Anterior cingulate cortex (tissue), 58 donors: Measurements from ENCODE around the gene HOMER2.
"Not testable (repeated sequence)": the region's sequence is repeated elsewhere in the genome, so short reads cannot be mapped to it uniquely, and the experiment has no call there.

Experiments used
- DNase-seq, 58 donors: peaks; one replicate each; lab custom pipeline; 2025; lab: John Stamatoyannopoulos, UW

The HOMER2 gene

DNA sequence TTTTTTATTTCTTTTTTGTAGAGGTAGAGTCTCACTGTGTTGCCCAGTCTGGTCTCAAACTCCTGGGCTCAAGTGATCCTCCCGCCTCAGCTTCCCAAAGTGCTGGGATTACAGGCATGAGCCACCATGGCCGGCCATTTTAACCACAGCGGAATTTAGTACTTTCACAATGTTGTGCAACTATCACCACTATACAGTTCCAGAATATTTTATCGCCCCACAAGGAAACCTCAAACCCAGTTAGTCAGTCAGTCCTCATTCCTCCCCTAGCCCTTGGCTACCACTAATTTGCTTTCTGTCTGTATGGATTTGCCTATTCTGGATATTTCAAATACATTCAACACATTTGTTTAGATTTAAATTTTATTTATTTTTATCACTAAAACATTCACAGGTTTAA, 15.5 kb upstream of the HOMER2 start:
- no peak for DNase-seq

DNA sequence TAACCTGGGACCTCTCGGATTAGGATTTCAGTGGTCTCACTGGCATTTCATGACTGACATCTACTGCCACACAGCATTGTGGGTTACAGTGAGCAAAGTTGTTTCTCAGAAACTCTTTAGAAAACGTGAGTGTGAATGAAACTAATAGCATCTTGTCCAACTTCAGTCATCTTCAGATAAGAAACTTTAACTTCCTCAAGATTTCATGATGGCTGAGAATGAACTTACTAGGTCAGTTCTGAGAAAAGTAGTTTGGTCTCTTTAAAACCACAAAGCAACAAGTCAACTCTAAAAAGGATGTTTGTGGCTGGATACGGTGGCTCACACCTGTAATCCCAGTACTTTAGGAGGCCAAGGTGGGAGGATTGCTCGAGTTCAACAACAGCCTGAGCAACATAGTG, 14.2 kb upstream of the HOMER2 start:
- no peak for DNase-seq

DNA sequence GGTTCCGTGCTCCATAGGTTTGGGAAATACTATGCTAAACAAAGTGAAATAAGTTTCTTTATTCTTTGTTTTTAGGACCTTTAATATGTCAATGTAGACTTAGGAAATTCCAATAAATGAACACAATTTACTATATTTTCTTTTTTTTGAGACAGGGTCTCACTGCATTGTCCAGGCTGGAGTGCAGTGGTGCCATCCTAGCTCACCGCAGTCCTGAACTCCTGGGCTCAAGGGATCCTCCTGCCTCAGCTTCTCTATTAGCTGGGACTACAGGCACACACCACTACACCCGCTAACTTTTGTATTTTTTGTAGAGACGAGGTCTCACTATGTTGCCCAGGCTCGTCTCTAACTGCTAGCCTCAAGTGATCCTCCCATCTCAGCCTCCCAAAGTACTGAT, 12.4 kb upstream of the HOMER2 start:
- DNase-seq: no peak

DNA sequence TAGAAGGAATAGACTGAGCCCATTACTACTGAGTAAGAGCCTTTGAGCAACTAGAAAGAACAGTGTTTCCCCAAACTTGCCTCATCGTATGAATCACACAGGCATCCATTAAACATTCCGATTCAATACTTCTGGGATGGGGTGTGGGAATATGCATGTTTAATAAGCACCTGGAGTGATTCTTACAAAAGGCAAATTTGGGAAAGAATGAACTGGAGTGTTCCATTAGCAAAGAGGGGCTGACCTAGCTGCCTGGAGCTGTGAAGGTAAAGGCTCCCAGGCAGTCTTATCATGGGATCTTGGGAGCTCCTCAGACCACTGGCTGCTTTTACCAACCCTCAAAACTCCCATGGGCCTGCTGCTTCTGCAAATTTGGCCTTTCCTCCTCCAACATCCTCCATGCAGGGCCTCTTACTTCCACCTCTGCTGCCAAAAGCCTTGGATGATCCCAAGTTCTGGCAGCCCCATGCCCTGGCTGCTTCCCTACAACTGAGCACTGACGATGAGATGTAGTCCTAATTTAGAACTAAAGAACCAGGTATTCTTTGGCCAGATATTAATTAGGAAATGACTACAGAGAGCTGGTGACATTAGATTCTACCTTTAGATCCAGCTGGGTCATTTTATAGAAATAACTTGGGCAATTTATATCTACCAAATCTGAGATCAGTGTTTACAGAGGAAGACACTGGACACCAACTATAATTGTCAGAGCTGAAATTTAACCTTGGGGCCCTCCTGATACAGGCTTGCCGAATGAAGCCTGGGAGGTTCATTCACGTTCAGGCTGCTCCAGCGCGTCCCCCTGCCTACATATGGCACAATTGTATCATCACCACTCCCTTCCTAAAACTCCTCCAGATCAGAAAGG, 11.2 kb upstream of the HOMER2 start:
- DNase-seq: no peak

DNA sequence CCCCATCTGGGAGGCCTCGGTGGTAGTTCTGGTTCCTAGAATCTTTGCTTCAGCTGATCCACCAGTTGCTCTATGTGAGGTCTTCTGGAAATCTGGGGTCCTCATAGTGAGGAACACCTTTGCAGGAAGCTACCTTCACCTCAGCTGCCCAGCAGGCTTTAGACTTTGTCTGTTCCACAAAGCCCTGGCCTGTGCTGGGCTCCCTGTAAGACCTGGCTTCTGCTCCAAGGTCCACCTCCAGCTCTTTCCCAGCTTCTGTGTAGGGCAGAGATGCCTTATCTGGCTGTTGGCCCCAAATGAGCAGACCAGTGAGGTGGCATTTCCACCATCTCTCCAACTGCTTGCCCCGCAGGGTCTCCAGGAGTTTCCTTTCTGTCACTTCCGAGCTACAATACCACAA, 8.2 kb upstream of the HOMER2 start:
- DNase-seq: no peak

DNA sequence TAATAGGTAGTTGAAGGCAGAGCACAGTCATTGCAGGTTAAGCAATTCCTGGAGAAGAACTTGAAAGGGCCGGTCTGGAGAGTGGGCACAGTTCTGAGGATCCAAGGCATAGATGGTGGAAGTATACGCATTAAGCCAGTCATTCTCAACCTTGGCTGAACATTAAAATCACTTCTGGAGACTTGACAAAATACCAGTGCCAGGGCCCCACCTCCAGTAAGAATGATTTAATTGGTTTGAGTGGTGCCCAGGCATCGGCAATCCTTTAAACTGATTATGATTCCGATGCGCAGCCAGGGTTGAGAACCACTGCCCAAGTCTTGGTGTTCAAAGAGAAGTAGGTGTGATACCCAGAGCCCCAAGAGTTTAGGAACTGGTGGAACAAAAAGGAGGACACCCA, 6.9 kb upstream of the HOMER2 start:
- no peak for DNase-seq

DNA sequence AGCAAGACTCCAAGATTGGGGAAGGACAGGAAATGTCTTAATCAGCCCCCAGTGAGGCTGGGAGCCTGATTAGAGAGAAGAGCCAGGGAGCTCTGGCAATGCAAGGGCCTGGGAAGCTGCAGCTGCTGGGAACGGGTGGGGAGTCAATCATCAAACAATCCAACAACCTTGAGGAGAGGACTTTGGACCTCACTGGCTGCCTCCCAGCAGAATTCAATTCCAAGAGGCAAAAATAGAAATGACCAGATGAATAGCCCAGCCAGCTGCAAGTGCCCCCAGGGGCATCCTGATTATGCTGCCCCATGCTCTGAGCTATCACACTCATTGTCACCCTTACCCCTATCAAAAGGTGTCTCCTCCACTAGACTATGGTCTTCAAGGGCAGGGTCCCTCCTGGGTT, 6.1 kb upstream of the HOMER2 start:
- no peak for DNase-seq

DNA sequence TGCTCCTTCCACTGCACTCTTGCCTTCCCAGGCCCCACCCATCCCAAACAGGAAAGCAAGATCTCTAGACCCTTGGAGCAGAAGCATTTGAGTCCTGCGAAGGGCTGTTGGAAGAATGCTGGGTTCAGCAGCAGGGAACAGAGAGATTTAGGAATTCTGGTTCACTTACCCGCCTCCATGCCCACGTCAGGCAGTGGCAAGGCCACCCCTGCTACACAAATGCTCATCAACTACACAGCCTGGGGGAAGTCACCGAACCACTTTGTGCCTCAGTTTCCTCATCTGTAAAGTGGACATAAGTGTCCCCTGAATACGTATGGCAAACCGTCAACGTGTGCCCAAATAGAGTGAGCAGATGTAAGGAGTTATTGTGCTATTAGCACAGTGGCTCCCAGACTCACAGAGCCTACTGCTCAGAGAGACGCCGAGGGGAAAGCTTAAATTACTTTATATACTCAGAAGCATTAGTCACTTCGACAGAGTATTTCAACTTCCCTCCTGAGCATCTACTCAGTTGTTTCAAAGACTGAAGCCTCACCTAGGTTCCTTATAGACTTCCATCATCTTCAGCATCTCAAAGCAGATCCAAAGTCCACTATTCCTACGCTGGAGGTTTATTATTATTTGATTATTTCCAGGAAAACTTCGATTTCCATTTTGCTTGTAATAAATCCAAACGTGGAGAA, 905 bp downstream of the HOMER2 start:
- no peak for DNase-seq

DNA sequence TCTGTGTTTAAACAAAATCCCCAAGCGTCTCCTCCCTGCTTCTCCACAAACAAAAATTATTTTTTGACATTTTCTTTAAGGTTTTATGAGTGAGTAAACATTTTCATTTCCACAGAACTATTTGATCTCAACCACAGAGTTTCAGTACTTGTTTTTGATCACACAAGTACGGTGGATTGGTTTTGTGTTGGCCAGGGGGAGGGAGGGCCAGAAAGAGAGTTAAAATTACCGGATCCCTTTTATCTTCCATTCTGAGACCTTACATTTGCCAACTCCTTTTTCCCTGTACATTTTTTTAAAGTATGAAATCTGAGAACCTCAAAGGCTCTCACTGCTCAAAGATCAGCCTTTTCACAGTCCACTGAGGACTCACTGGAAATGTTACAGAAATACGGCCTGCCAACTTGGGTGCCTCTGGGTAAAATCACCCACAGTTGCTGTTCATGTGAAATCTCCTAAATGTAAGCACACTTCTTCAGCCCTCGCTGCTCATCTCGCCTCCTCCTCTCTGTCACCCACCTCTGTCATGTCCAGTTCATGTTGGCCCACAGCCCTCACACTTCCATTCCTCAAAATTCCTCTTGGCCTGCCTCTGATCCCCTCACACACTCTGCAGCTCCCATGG, 1.7 kb downstream of the HOMER2 start:
- peak in 1 of 58 donors; percentile 9 for DNase-seq

DNA sequence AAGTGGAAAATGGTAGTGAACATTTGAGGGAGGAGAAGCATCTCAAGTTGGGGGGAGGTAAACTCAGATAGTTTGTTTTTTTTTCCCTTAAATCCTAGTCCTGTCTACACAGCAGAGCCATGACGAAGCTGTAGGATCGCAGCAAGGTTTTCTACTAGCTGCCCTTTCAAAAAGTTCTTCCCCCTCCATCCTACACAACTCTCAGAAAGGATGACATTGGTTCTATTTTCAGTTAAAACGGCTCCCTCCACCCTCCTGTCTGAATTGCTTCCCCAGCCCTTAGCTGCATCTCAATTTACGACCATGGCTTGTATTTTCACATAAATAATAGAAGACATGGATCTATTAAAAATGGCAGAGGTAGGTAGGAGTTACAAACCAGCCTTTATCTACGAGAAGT, 2.2 kb downstream of the HOMER2 start:
- no peak for DNase-seq

DNA sequence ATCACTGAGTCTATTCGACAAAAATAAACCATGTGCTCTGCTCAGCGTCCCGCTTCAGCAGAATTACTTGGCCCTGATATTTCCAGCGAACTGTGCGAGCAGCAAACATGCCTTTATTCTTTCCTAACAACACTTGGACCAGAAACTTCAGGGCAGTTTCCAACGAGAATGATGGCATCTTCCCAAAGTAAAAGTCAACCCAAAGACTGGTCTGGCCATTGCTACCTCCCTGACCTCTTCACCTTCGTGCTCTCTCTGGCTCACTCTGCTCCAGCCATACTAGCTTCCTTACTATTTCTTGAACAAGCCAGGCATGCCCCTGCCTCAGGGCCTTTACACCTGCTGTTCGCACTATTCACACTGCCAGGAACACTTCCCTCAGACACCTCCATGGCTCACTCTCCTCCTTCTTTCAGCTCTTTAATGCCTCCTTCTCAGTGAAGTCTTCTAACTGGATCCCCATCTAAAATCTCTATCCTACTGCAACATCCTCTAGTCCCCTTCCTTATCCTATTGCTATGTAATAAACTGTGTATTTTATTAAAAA, 6.3 kb downstream of the HOMER2 start:
- no peak for DNase-seq

DNA sequence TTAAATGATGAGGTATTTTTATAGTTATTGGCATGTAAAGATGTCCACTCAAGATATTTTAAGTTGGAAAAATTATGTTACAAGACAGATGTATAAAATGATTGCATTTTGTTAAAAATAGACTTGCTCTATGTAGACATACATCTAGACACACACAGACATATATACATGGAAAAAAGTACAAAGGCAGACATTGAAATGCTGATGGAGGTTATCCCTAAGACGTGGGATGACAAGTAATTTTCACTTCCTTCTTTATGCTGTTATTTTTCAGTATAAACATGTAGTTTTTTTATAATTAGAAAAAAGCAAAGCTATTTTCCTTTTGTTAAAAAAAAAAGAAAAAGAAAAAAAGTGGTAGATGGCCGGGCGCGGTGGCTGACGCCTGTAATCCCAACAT, 7.2 kb downstream of the HOMER2 start:
- DNase-seq: no peak

DNA sequence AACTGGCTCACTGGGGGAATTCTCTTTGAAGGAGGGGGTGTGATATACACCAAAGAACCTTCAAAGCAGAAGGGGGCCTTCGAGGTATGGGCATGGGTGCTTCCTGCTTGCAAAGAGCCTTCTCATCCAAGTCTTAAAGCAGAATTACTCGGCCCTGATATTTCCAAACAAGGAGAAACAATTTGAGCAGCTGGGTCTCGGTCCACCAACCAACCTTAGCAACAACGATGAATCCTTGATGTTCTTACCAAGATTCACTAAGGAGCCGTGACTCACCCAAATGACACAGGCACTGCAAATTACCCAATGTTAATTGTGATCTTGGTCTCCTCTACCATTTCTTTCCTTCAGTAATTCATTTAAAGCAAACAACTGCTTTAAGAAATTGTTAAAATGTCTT, 7.7 kb downstream of the HOMER2 start:
- peak in 1 of 58 donors; percentile 17 for DNase-seq

DNA sequence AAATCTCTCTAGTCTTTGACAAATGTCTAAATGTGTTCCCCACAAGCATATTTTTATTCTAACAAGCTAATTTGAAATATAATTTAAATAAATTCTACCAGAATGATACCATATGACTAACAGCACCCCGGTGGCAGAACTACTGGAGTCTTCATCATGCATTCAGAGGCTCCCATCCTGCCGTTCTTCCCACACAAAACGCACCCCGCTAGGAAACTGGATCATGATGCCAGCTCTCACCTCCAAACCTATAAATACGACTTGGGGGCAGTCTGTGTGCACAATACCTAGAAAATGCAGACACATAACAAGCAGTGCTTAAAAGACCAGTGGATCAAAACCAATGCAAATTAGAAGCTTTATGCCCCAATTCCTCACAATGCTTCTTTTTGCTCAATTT, 8.5 kb downstream of the HOMER2 start:
- DNase-seq: peak in 9 of 58 donors; percentile 6 to 54 (median 23)

DNA sequence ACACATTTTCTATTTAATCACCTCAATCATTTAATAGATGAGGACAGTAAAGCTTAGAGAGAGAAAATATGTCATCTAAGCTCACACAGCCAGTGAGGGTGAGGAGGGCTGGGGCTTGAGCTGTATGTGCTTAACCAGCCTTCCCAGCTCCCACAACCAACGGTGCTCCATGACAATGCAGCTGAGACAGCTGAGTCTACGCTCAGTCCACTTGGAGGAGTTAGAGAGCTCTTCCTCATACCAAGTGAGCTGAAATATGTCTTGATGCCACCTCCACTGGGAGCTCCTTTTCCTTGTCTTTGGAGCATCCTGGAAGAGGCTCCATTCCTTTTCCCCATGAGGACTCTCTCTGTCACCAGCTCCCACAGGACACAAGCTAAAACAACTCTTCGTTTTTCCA, 9.3 kb downstream of the HOMER2 start:
- no peak for DNase-seq

DNA sequence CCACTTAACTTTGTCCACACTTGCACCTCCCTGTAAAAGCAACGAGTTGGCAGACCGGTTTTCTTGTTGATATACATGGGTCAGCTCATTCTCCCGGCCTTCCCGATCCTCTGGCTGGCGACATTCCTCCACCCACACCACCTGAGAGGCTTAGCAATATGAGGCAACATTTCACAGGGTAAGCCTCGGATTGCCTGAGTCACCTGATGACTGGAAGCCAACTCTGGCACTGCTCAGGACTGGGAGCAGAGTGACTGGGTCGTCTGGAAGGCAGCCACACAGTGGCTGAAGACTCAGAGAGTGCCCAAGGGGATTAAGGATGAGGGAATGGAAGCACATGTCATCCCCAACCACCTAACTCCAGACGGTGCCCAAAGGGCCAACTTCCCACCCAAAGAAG, 9.8 kb downstream of the HOMER2 start:
- DNase-seq: peak in 1 of 58 donors; percentile 11

DNA sequence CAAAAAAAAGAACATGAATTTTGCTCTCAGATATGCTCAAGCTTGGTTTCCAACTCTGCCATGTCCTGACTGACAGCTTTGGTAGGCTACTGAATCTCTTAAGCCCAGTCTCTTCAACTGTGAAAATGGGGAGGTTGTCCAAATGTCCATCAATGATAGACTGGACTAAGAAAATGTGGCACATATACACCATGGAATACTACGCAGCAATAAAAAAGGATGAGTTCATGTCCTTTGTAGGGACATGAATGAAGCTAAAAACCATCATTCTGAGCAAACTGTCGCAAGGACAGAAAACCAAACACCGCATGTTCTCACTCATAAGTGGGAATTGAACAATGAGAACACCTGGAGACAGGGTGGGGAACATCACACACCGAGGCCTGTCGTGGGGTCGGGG, 12.8 kb downstream of the HOMER2 start:
- not testable (repeated sequence) for DNase-seq

DNA sequence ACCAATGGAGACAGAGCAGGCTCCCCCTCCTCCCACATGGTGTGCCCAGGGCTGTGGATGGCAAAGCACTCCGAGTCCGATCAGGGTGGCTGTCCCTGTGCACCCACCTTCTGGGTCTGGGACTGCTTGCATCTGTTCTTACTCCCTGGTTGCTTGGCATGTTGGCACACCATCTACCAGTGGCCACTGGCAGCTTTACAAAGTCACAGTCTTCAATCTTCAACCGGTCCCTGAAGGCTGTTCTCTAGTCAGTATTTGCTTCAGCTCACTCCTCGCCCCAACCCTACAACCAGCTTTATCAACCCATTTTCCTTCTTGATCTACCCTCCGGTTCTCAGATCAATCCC, 14.8 kb downstream of the HOMER2 start:
- no peak for DNase-seq

DNA sequence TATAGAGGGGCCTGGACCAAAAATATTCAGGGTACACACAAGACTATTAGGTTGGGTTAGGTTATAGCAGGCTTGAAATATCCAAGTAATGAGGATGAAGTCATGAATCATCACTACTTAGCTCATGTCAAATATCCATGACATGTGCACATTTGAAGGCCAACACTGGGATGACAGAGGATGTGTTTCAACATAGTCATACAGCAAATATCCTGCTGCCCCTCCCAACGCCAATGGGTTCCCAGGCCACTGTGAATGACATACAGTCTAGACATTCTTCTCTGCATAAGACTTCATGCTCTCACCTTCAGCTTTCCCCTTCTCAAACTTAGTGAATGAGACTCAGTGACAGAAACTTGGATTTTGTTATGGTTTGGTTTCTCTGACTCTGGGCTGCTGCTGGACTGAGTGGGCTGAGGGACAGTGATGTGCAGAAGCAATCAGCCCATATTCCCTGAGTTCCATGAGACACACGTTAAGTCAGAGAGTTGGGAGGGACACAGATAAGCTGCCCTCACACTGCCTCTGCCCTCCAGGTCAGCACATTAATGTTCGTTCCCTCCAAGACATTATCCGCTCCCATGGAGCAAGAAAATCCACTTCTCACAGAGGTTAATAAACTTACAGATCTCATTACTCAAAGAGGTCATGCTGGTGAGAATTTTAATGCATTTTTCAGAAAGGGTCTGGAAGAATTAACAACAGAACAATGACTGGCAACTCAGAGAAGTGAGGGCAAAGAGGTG, 15.4 kb downstream of the HOMER2 start:
- no peak for DNase-seq

DNA sequence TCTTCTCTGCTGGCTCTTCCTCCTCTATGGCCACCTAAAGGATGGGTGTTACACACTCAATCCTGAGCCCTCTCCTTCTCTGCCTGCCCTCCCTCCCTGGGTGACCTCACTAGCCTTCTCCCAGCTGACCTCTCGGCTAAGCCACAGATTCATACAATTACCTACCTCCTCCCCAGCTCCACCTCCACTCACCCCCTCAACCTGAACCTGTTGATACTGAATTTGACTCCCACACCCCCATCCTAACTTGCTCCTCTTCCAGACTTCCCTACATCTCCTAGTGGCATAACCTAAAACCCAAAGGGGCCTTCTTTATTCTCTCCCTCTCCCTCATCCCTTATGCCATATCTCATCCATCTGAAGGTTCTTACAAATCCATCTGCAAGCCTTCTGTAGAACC, 17.1 kb downstream of the HOMER2 start:
- DNase-seq: no peak
